ENCODE measurements around the gene C1QL4. TPM values are rescaled to one million over a fixed set of nuclear protein-coding genes. Genes with fewer than 3 reads are reported as not detected.
"Not testable (repeated sequence)": the region's sequence is repeated elsewhere in the genome, so short reads cannot be mapped to it uniquely, and the experiment has no call there.

Gene C1QL4
- total RNA-seq, 1 experiment from 2014 or later: 2.1 TPM

DNA sequence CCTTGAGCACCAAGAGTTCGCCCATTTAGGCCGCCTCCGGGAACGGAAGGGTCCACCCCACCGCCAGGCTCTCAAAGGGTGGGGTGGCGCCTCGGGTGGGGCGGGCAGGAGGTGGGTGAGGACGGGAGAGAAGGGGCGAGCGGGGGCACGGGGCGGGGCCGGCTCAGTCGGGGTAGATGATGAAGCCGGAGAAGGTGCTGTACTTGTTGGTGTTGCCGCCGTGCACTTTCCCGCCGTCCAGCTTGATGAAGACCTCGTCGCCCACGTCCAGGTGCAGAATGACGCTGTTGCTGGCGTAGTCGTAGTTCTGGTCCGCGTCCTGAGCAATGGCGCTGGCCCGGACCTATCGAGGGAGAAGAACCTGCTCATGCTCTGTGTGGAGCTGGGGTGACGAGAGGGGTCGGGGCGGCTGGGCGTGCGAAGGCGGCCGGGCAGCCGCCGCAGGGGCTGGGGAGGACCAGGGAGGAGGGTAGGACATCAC is 4.1 kb downstream of the C1QL4 start:
- Histone ChIP-seq H3K27ac (no peak overlapping the region), H3K9me3 (replicated peaks) (no peaks in the 10 kb centered on the region), H3K27me3 (no peaks in the 10 kb centered on the region), H3K4me1 (peaks cover 7% of the 10 kb centered on the region; the same call in 1 of the 2 replicates), H3K4me3 (no peak overlapping the region), H3K36me3 (peaks cover 22% of the 10 kb centered on the region)
- no peak for DNase-seq

DNA sequence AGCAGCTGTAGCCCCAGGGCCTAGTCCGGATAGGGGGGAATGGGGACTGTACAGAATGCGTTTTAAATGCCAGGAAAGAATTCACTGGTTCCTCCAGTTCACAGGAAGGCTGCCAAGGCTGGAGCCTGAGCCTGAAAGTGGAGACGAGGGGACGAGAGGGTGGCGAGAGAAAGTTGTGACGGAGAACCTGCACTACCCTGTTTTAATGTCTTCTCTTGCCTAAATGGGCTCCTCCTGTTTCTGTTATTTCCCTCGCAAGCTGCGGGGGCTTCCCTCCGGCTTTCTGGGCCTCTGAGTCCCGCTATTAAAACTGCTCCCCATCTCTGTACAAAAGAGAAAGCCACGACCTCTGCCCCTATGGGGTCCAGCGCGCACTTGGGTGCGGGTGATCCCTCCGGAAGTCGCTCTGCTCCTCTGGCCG is 4.5 kb downstream of the C1QL4 start:
- no peak overlapping the region for H3K4me3 ChIP-seq
- no peaks in the 10 kb centered on the region for H3K27me3 ChIP-seq
- H3K36me3 ChIP-seq: peaks cover 27% of the 10 kb centered on the region
- no peak overlapping the region for H3K27ac ChIP-seq
- DNase-seq: no peak
- H3K4me1 ChIP-seq: peaks cover 7% of the 10 kb centered on the region; the same call in 1 of the 2 replicates
- H3K9me3 ChIP-seq (replicated peaks): no peaks in the 10 kb centered on the region

DNA sequence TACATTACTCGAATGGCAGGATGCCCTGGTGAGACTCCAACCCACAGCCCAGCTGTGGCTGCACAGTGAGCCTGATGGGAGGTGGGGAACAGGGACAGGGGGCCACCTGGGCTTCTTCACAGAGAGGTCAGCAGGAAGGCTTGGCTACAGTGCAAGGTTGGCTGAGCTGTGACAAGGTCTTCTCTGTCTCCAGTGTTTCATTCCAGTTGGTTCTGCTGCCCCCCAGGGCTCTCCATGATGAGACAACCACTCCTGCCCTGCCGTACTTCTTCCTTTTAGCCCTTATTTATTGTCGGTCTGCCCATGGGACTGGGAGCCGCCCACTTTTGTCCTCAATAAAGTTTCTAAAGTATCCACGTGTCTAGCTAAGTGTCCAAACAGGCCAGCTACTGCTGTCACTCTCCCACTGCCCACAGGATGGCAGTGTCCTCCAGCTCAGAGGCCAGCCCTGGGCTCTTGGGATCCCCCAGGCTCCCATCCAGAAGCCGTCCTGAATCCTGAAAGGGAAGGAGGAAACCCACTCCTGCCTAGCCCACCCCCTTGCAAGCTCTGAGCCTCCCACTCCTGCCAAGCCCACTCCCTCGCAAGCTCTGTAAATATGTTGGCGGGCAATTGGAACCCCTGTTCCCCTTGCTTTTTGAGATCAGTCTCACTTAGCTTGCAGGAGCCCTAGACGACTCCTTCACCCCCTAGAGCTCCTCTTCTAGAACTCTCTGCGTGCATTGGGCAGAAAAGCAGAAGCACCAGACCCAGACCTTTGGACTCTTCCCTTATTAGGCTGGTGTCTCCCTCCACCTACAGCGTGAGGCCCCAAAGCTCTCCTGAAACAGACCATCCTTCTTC is 5.4 kb downstream of the C1QL4 start:
- Histone ChIP-seq H3K36me3 (peaks cover 30% of the 10 kb centered on the region), H3K27ac (no peak overlapping the region), H3K27me3 (no peaks in the 10 kb centered on the region), H3K9me3 (replicated peaks) (no peaks in the 10 kb centered on the region), H3K4me3 (no peak overlapping the region), H3K4me1 (peaks cover 7% of the 10 kb centered on the region; the same call in 1 of the 2 replicates)
- DNase-seq: peak; percentile 66 to 80

DNA sequence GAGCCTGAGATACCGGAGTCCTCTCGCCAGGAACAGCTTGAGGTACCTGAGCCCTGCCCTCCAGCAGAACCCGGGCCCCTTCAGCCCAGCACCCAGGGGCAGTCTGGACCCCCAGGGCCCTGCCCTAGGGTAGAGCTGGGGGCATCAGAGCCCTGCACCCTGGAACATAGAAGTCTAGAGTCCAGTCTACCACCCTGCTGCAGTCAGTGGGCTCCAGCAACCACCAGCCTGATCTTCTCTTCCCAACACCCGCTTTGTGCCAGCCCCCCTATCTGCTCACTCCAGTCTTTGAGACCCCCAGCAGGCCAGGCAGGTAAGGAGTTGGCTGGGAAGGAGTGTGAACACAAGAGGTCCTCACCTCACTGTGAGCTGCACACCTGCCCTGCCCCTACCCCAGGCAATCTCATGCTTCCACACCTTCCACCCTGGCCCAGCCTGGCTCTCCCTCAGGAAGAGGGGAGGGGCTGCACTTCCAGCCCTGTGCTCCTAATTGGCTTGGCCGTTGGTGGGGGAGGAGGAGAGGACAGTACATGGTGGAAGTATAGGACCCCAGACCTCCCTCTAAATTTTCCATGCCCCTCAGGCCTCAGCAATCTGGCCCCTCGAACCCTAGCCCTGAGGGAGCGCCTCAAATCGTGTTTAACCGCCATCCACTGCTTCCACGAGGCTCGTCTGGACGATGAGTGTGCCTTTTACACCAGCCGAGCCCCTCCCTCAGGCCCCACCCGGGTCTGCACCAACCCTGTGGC is 6.2 kb downstream of the C1QL4 start:
- no peak overlapping the region for H3K27ac ChIP-seq
- DNase-seq: no peak

DNA sequence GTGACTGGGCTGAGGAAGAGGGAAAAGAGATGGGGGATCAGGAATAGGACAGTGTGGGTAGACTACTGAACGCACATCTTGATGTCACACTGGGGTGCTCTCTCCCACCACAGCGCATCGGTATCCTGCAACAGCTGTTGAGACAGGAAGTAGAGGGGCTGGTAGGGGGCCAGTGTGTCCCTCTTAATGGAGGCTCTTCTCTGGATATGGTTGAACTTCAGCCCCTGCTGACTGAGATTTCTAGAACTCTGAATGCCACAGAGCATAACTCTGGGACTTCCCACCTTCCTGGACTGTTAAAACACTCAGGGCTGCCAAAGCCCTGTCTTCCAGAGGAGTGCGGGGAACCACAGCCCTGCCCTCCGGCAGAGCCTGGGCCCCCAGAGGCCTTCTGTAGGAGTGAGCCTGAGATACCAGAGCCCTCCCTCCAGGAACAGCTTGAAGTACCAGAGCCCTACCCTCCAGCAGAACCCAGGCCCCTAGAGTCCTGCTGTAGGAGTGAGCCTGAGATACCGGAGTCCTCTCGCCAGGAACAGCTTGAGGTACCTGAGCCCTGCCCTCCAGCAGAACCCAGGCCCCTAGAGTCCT is 6.9 kb downstream of the C1QL4 start:
- no peak for DNase-seq
- Histone ChIP-seq H3K4me1 (peaks cover 3% of the 10 kb centered on the region; the same call in 1 of the 2 replicates), H3K36me3 (peaks cover 39% of the 10 kb centered on the region), H3K4me3 (no peak overlapping the region), H3K9me3 (replicated peaks) (no peaks in the 10 kb centered on the region), H3K27ac (no peak overlapping the region), H3K27me3 (no peaks in the 10 kb centered on the region)

More for the DNA sequence above, 6.2 kb downstream of the C1QL4 start:
- Histone ChIP-seq H3K36me3 (peaks cover 36% of the 10 kb centered on the region), H3K4me1 (peaks cover 7% of the 10 kb centered on the region; the same call in 1 of the 2 replicates), H3K27me3 (no peaks in the 10 kb centered on the region), H3K9me3 (replicated peaks) (no peaks in the 10 kb centered on the region), H3K4me3 (no peak overlapping the region)

DNA sequence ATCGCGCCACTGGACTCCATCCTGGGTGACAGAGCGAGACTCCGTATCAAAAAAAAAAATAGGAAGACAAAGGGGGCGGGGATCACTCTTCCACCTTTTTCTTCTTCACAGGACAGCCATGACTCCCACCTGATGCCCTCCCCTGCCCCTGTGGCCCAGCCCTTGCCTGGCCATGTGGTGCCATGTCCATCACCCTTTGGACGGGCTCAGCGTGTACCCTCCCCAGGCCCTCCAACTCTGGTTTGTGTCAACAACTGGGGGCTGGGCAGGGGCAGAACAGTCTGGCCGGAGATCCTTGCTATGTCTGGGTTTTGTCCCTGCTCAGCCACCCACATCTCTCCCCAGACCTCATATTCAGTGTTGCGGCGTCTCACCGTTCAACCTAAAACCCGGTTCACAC is 8.2 kb downstream of the C1QL4 start:
- no peak overlapping the region for H3K4me3 ChIP-seq
- H3K4me1 ChIP-seq: 0 out of 2 replicates have a peak, but pooled peaks cover 5% of the 10 kb centered on the region
- H3K27me3 ChIP-seq: no peaks in the 10 kb centered on the region
- no peak for DNase-seq
- H3K36me3 ChIP-seq: peaks cover 39% of the 10 kb centered on the region
- H3K9me3 ChIP-seq (replicated peaks): no peaks in the 10 kb centered on the region
- H3K27ac ChIP-seq: no peak overlapping the region

DNA sequence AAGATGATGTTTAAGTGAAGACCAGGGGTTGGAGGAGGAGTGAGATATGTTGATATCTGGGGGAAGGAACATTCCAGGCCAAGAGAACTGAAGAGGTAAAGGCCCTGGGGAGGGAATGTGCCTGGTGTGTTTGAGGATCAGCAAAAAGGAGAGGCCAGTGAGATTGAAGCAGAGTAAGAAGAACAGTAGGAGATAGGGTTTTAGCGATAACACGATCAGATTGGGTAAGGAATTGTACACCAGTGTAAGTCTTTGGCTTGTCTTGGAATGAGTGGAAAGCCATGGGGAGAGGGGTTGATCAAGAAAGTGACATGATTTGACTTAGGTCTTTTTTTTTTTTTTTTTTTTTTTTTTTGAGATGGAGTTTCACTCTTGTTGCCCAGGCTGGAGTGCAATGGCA is 9.1 kb downstream of the C1QL4 start:
- Histone ChIP-seq H3K36me3 (peaks cover 39% of the 10 kb centered on the region), H3K27ac (no peak overlapping the region), H3K9me3 (replicated peaks) (no peaks in the 10 kb centered on the region), H3K4me3 (no peak overlapping the region), H3K27me3 (no peaks in the 10 kb centered on the region), H3K4me1 (0 out of 2 replicates have a peak, but pooled peaks cover 5% of the 10 kb centered on the region)
- no peak for DNase-seq

DNA sequence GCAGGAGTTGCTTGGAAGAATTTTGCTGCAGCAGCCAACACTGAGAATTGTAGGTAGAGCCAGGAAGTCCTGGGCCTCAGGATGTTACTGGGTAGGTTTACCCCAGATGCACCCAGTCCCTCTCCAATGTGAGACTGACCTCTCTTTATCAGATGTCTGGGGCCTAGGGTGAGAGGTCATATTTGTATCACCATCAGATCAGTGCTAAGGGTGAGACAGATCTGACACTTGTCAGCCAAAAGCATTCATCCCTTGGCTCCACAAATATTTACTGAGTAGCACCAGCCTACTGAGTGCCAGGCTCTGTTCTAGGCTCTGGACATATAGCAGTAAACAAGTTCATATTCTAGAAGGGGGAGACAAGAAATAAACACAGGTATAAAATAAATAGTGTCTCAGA is 9.6 kb downstream of the C1QL4 start:
- Histone ChIP-seq H3K36me3 (peaks cover 39% of the 10 kb centered on the region), H3K27me3 (no peaks in the 10 kb centered on the region), H3K4me3 (no peak overlapping the region), H3K27ac (no peak overlapping the region), H3K4me1 (0 out of 2 replicates have a peak, but pooled peaks cover 5% of the 10 kb centered on the region), H3K9me3 (replicated peaks) (no peaks in the 10 kb centered on the region)
- no peak for DNase-seq

DNA sequence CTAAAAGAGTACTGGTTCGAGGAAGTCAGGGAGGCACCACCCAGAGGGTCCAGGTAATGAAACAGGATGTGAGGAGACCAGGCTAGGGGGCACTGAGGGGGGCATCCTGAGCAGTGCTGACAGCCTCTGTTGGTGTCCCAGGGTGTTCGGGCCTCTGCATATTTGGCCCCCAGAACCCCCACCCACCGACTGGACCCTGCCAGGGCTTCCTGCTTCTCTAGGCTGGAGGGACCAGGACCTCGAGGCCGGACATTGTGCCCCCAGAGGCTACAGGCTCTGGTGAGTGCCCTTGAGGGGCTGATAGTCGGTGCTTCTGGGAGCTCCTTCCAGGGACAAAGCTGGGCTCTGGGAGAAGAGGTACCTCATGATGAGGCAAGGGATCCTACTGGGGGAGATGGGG is 11.4 kb downstream of the C1QL4 start:
- Histone ChIP-seq H3K27ac (no peak overlapping the region), H3K4me1 (peaks cover 10% of the 10 kb centered on the region; the same call in 1 of the 2 replicates), H3K4me3 (no peak overlapping the region), H3K36me3 (peaks cover 32% of the 10 kb centered on the region), H3K27me3 (no peaks in the 10 kb centered on the region), H3K9me3 (replicated peaks) (no peaks in the 10 kb centered on the region)
- no peak for DNase-seq

DNA sequence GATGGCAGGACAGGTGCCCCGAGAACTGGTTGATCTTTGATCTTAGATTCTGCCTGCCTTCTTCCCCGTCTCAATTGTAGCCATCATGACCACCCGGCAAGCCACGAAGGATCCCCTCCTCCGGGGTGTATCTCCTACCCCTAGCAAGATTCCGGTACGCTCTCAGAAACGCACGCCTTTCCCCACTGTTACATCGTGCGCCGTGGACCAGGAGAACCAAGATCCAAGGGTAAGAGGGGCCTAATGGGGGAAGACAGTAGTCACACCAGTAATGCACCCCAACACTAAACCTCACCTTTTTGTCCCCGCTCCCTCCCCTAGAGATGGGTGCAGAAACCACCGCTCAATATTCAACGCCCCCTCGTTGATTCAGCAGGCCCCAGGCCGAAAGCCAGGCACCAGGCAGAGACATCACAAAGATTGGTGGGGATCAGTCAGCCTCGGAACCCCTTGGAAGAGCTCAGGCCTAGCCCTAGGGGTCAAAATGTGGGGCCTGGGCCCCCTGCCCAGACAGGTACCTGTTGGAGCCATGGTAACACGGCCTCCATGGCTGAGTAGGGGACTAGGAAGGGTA is 13.4 kb downstream of the C1QL4 start:
- H3K36me3 ChIP-seq: peaks cover 16% of the 10 kb centered on the region
- no peaks in the 10 kb centered on the region for H3K27me3 ChIP-seq
- H3K4me1 ChIP-seq: peaks cover 10% of the 10 kb centered on the region; the same call in 1 of the 2 replicates
- no peak for DNase-seq
- peak overlapping the region; percentile 78 for H3K4me3 ChIP-seq
- peak overlapping the region; percentile 67 for H3K27ac ChIP-seq
- H3K9me3 ChIP-seq (replicated peaks): no peaks in the 10 kb centered on the region

DNA sequence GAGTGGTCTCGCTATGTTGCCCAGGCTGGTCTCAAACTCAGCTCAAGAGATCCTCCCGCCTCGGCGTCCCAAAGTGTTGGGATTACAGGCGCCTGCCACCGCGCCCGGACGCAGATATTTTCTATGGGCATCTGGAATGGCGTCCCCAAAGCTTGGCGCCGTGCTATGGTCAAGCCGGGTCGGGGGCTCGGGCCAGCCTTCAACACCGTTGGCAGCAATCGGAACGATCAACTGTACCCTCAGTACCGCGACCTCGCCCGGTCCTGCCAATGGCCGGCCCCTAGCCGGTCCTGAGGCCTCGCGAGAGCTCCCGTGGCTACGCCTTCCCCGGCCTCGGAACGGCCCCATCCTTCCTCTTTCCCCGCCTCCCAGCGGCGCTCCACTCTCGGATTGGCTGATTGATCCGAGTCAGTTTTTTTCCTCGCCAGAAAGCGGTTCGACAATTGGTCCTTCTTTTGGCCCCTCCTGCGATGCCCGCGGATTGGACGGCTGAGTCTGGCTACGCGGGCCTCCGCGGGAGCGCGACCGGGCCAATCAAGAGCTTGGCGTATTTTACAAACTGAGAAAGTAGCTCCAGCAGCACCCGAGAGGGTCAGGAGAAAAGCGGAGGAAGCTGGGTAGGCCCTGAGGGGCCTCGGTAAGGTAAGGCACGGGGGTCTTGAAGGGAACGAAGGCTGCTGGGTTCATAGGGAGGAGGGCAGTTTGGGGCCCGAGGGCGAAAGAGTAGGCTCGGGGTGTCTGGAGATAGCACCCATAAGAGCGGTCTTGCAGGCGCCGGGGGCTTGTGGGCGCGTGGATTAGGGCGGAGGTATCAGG is 14.1 kb downstream of the C1QL4 start, which contains the start of gene TROAP:
Gene TROAP, plus strand, starts transcription at position 548 of the 816 bp plus-strand sequence. CDS start 354 bp downstream, outside the sequence.
- H3K27me3 ChIP-seq: no peaks in the 10 kb centered on the region
- no peaks in the 10 kb centered on the region for H3K9me3 ChIP-seq (replicated peaks)
- peak; percentile 99 to 100 for DNase-seq
- H3K4me3 ChIP-seq: peak within 1 kb of the TSS; percentile 78
- H3K36me3 ChIP-seq: peaks cover 16% of the 10 kb centered on the region
- peaks cover 10% of the 10 kb centered on the region; the same call in 1 of the 2 replicates for H3K4me1 ChIP-seq
- H3K27ac ChIP-seq: peak within 1 kb of the TSS; percentile 67

DNA sequence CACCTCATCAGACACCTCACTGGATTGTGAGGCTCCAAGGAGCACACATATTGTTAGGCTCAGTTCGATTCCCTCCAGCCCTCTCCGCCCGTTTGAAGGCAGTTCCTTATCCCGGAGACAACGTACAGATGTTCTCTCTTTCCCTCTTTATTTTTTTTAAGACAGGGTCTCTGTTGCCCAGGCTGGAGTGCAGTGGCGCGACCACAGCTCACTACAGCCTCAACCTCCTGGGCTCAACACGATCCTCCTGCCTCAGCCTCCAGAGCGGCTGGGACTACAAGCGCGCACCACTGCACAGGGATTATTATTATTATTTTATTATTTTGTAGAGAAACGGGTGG is 14.7 kb downstream of the C1QL4 start:
- peak overlapping the region; percentile 67 for H3K27ac ChIP-seq
- DNase-seq: no peak

DNA sequence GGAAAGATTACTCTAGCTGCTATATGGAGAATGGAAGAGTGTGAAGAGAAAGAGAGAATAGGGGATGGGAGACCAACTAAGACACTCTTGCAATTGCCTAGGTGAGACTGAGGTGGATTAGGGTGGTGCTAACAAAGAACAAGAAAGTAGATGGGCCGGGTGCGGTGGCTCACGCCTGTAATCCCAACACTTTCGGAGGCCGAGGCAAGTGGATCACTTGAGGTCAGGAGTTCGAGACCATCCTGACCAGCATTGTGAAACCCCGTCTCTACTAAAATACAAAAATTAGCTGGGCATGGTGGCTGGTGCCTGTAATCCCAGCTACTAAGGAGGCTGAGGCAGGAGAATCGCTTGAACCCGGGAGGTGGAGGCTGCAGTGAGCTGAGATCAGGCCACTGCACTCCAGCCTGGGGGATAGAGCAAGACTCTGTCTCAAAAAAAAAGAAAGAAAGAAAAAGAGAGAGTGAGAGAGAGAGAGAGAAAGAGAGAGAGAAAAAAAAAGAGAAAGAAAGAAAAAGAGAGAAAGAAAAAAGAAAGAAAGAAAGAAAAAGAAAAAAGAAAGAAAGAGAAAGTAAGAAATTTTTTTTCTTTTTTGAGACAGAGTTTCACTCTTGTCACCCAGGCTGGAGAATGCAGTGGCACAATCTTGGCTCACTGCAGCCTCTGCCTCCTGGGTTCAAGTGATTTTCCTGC is 16.4 kb downstream of the C1QL4 start:
- H3K4me3 ChIP-seq; H3K4me1 ChIP-seq; H3K9me3 ChIP-seq (replicated peaks); H3K36me3 ChIP-seq; H3K27ac ChIP-seq; DNase-seq; H3K27me3 ChIP-seq: not testable (repeated sequence)

More for the DNA sequence above, 14.7 kb downstream of the C1QL4 start:
- Histone ChIP-seq H3K9me3 (replicated peaks) (no peaks in the 10 kb centered on the region), H3K4me1 (peaks cover 10% of the 10 kb centered on the region; the same call in 1 of the 2 replicates), H3K36me3 (peaks cover 11% of the 10 kb centered on the region), H3K4me3 (peak overlapping the region; percentile 78), H3K27me3 (no peaks in the 10 kb centered on the region)

Measured in SJCRH30 (cell line).